HUES6 (cell line): ENCODE data around the gene PASD1.
"Not testable (repeated sequence)": the region's sequence is repeated elsewhere in the genome, so short reads cannot be mapped to it uniquely, and the experiment has no call there.

ENCODE experiments used
- H3K27ac ChIP-seq: 2 replicates; pipeline ENCODE4 v1.7.0; 2013; ENCODE audit warnings: low read depth, mild to moderate bottlenecking, low read length, inconsistent platforms
- H3K27me3 ChIP-seq: 2 replicates; pipeline ENCODE4 v1.6.1; 2013; ENCODE audit warnings: low read length; ENCODE audit not compliant: control insufficient read depth, insufficient read depth
- H3K36me3 ChIP-seq: 2 replicates; pipeline ENCODE4 v1.6.1; 2013; ENCODE audit warnings: low read length; ENCODE audit not compliant: control insufficient read depth, insufficient read depth
- H3K4me1 ChIP-seq: 2 replicates; pipeline ENCODE4 v1.6.1; 2013; ENCODE audit warnings: low read length; ENCODE audit not compliant: control insufficient read depth, insufficient read depth
- H3K4me3 ChIP-seq: 2 replicates; pipeline ENCODE4 v1.5.1; 2013; ENCODE audit warnings: low read depth, low read length
- H3K9ac ChIP-seq: one replicate; pipeline ENCODE4 v1.6.1; 2013; ENCODE audit warnings: mild to moderate bottlenecking, low read length
- H3K9me3 ChIP-seq: 2 replicates; pipeline ENCODE4 v1.6.1; 2013; ENCODE audit warnings: low read depth, low read length; ENCODE audit not compliant: control insufficient read depth, insufficient read depth

The PASD1 gene

DNA sequence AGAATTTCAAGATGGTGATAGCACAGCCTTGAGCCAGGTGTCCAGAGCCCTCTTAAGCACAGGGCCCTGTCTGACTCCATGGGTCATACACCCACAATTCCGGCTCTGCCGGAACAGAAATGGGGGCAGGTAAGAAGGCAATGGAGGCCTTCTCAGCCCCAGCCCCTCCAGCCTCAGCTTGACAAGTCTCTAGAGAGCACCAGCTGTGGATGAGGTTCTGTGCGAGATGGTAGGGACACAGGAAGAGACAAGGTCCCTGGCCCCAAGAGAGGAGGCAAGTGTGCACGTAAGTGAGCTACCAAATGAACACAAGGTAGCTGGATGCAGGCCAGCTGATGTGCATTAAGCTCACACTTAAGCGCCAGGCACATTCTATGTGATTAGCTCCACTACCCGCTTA, 129.3 kb downstream of the PASD1 start:
- no peak overlapping the region for H3K9ac ChIP-seq
- no peak overlapping the region for H3K4me3 ChIP-seq
- peaks cover 4% of the 10 kb centered on the region; the same call in 1 of the 2 replicates for H3K4me1 ChIP-seq
- no peaks in the 10 kb centered on the region for H3K36me3 ChIP-seq
- H3K9me3 ChIP-seq = peaks cover 5% of the 10 kb centered on the region; the same call in 1 of the 2 replicates
- H3K27ac ChIP-seq = no peak overlapping the region
- peaks cover 54% of the 10 kb centered on the region for H3K27me3 ChIP-seq

GRCh38 chrX:151694121-151694520, 130.6 kb downstream of the PASD1 start:
- no peaks in the 10 kb centered on the region for H3K36me3 ChIP-seq
- peak overlapping the region; percentile 56 for H3K4me3 ChIP-seq
- H3K27me3 ChIP-seq = peaks cover 54% of the 10 kb centered on the region
- no peak overlapping the region for H3K27ac ChIP-seq
- peaks cover 4% of the 10 kb centered on the region; the same call in 1 of the 2 replicates for H3K4me1 ChIP-seq
- no peak overlapping the region for H3K9ac ChIP-seq
- H3K9me3 ChIP-seq = peaks cover 7% of the 10 kb centered on the region; the same call in 1 of the 2 replicates

- Histone ChIP-seq H3K27ac (no peak within 1 kb of the TSS), H3K9me3 (peaks cover 7% of the 10 kb centered on the region; the same call in 1 of the 2 replicates), H3K9ac (no peak within 1 kb of the TSS), H3K4me1 (peaks cover 4% of the 10 kb centered on the region; the same call in 1 of the 2 replicates), H3K36me3 (no peaks in the 10 kb centered on the region), H3K4me3 (peak within 1 kb of the TSS; percentile 56), H3K27me3 (peaks cover 49% of the 10 kb centered on the region)
These were observed 131.4 kb downstream of the PASD1 start, which contains the start of gene PRRG3 for GRCh38 chrX:151694661-151695582. PRRG3 (plus strand) TSS chrX:151695458; CDS start chrX:151698815, 3,357 bp downstream.

- Histone ChIP-seq H3K9me3 (peaks cover 8% of the 10 kb centered on the region; the same call in 1 of the 2 replicates), H3K4me1 (peaks cover 4% of the 10 kb centered on the region; the same call in 1 of the 2 replicates), H3K27ac (no peak overlapping the region), H3K27me3 (peaks cover 47% of the 10 kb centered on the region), H3K36me3 (no peaks in the 10 kb centered on the region), H3K4me3 (peak overlapping the region; percentile 56), H3K9ac (no peak overlapping the region)
These were observed 132.3 kb downstream of the PASD1 start for GRCh38 chrX:151695583-151696340.

DNA sequence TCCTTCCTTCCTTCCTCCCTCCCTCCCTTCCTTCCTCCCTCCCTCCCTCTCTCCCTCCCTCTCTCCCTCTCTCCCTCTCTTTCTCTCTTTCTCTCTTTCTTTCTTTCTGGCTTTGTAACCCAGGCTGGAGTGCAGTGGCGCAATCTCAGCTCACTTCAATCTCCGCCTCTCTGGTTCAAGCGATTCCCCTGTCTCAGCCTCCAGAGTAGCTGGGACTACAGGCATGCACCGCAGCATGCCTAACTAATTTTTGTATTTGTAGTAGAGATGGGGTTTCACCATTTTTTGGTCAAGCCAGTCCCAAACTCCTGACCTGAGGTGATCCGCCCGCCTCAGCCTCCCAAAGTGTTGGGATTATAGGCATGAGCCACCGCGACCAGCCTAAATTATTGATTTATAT, 133.6 kb downstream of the PASD1 start:
- not testable (repeated sequence) for H3K27ac ChIP-seq, H3K36me3 ChIP-seq, H3K4me1 ChIP-seq, H3K9ac ChIP-seq, H3K4me3 ChIP-seq, H3K9me3 ChIP-seq
- peaks cover 39% of the 10 kb centered on the region for H3K27me3 ChIP-seq

GRCh38 chrX:151697522-151697921, 134.0 kb downstream of the PASD1 start:
- H3K27me3 ChIP-seq = peaks cover 34% of the 10 kb centered on the region
- no peak overlapping the region for H3K4me3 ChIP-seq
- peaks cover 4% of the 10 kb centered on the region; the same call in 1 of the 2 replicates for H3K4me1 ChIP-seq
- H3K27ac ChIP-seq = no peak overlapping the region
- no peaks in the 10 kb centered on the region for H3K36me3 ChIP-seq
- peaks cover 9% of the 10 kb centered on the region; the same call in 1 of the 2 replicates for H3K9me3 ChIP-seq
- H3K9ac ChIP-seq = no peak overlapping the region

DNA sequence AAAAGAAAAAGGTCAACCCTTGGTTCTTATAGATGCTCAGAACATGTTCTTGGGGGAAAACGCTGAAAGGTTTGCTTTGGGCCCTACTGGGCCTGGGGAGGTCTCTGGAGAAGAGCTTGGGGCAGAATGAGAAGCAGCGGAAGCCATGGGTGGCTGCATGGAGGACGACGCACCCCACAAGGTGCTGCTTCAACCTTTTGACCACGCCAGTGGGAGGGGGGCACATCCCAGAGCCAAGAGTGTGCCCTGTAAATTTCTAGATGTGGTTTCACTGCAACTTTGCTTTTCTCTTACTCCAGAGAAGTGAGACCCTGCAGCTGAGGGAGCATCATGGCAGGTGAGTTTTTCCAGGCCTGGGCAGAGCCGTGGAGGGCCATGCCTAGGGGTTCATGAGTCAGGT, 135.0 kb downstream of the PASD1 start:
- H3K27me3 ChIP-seq = peaks cover 25% of the 10 kb centered on the region
- H3K4me1 ChIP-seq = peaks cover 4% of the 10 kb centered on the region; the same call in 1 of the 2 replicates
- H3K9me3 ChIP-seq = peaks cover 11% of the 10 kb centered on the region; the same call in 1 of the 2 replicates
- H3K4me3 ChIP-seq = no peak overlapping the region
- no peak overlapping the region for H3K9ac ChIP-seq
- H3K27ac ChIP-seq = no peak overlapping the region
- H3K36me3 ChIP-seq = no peaks in the 10 kb centered on the region

- Histone ChIP-seq H3K36me3 (no peaks in the 10 kb centered on the region), H3K9me3 (peaks cover 11% of the 10 kb centered on the region; the same call in 1 of the 2 replicates), H3K27me3 (peaks cover 13% of the 10 kb centered on the region), H3K4me1 (peaks cover 4% of the 10 kb centered on the region; the same call in 1 of the 2 replicates), H3K4me3 (no peak overlapping the region), H3K27ac (no peak overlapping the region), H3K9ac (no peak overlapping the region)
These were observed 136.3 kb downstream of the PASD1 start for GRCh38 chrX:151699746-151700145.

GRCh38 chrX:151700581-151700980, 137.1 kb downstream of the PASD1 start:
- peaks cover 4% of the 10 kb centered on the region; the same call in 1 of the 2 replicates for H3K4me1 ChIP-seq
- no peak overlapping the region for H3K9ac ChIP-seq
- H3K9me3 ChIP-seq = peaks cover 11% of the 10 kb centered on the region; the same call in 1 of the 2 replicates
- H3K4me3 ChIP-seq = no peak overlapping the region
- peaks cover 11% of the 10 kb centered on the region for H3K27me3 ChIP-seq
- no peak overlapping the region for H3K27ac ChIP-seq
- H3K36me3 ChIP-seq = no peaks in the 10 kb centered on the region

- peaks cover 11% of the 10 kb centered on the region; the same call in 1 of the 2 replicates for H3K9me3 ChIP-seq
These were observed 137.6 kb downstream of the PASD1 start for GRCh38 chrX:151701071-151701470.

More at GRCh38 chrX:151701071-151701470, 137.6 kb downstream of the PASD1 start:
- H3K36me3 ChIP-seq = no peaks in the 10 kb centered on the region
- H3K4me1 ChIP-seq = no peaks in the 10 kb centered on the region
- no peak overlapping the region for H3K27ac ChIP-seq
- no peak overlapping the region for H3K9ac ChIP-seq
- peaks cover 6% of the 10 kb centered on the region for H3K27me3 ChIP-seq
- no peak overlapping the region for H3K4me3 ChIP-seq
